GM18951 (cell line): ENCODE results near the gene SLC44A5.
"Not testable (repeated sequence)": the region's sequence is repeated elsewhere in the genome, so short reads cannot be mapped to it uniquely, and the experiment has no call there.

Experiments
- POLR2A ChIP-seq: IDR thresholded peaks from 4 replicates; pipeline ENCODE4 v1.6.1; 2011; ENCODE audit warnings: mild to moderate bottlenecking; ENCODE audit not compliant: insufficient read length, insufficient read depth; ENCODE audit errors: extremely low read depth
- in situ Hi-C: fragments of 300-500 bp; cut with MboI; formaldehyde crosslinking; loops from one replicate; pipeline ENCODE4 v1.12.0; 2022; ENCODE audit warnings: low sequenced_read_pairs, mixed read lengths, inconsistent platforms; ENCODE audit not compliant: unreplicated experiment

The SLC44A5 gene

GRCh38 chr1:75396260-75396659 lies 214.7 kb downstream of the SLC44A5 start:
- TF ChIP-seq POLR2A: no peak
- in situ Hi-C loops: no loop called here

GRCh38 chr1:75394386-75395139 lies 216.4 kb downstream of the SLC44A5 start:
- in situ Hi-C loops: no loop called here
- TF ChIP-seq POLR2A: no peak

GRCh38 chr1:75392278-75392677 lies 218.6 kb downstream of the SLC44A5 start:
- no peak for TF ChIP-seq POLR2A
- in situ Hi-C loops: no loop called here

- in situ Hi-C loops: not testable (repeated sequence)
Measured at GRCh38 chr1:75375476-75376447, 235.2 kb downstream of the SLC44A5 start.

GRCh38 chr1:75373542-75374159 lies 237.3 kb downstream of the SLC44A5 start:
- in situ Hi-C loops: no loop called here
- no peak for TF ChIP-seq POLR2A

- TF ChIP-seq POLR2A: no peak
- in situ Hi-C loops: no loop called here
Measured at GRCh38 chr1:75366595-75366994, 244.3 kb downstream of the SLC44A5 start.

GRCh38 chr1:75361260-75361659 lies 249.7 kb downstream of the SLC44A5 start:
- in situ Hi-C loops: no loop called here
- no peak for TF ChIP-seq POLR2A

- in situ Hi-C loops: not testable (repeated sequence)
Measured at GRCh38 chr1:75354267-75354666, 256.6 kb downstream of the SLC44A5 start.

- no peak for TF ChIP-seq POLR2A
- in situ Hi-C loops: no loop called here
Measured at GRCh38 chr1:75353051-75353450, 257.9 kb downstream of the SLC44A5 start.

- no peak for TF ChIP-seq POLR2A
- in situ Hi-C loops: no loop called here
Measured at GRCh38 chr1:75345538-75346292, 265.2 kb downstream of the SLC44A5 start.

- TF ChIP-seq POLR2A: no peak
- in situ Hi-C loops: no loop called here
Measured at GRCh38 chr1:75342786-75343185, 268.1 kb downstream of the SLC44A5 start.

- no peak for TF ChIP-seq POLR2A
- in situ Hi-C loops: no loop called here
Measured at GRCh38 chr1:75341537-75341936, 269.4 kb downstream of the SLC44A5 start.
